HG02973 (cell line): ENCODE data around the gene UBE2D4.

Experiments used
- ATAC-seq: cut with Tn5 transposase; IDR thresholded peaks from one replicate; pipeline ENCODE4 v1.9.1; 2021; ENCODE audit warnings: moderate library complexity; ENCODE audit not compliant: unreplicated experiment

UBE2D4 gene

GRCh38 chr7:43906331-43907010, 19.8 kb upstream of the UBE2D4 start, which contains the start of gene URGCP:
URGCP (minus strand) TSS chr7:43906596; CDS start chr7:43906575, 21 bp downstream.
- peak; percentile 72 for ATAC-seq

- ATAC-seq, result no peak
Observed at GRCh38 chr7:43914795-43915194, 11.4 kb upstream of the UBE2D4 start.

- ATAC-seq, result no peak
Observed at GRCh38 chr7:43915907-43916306, 10.3 kb upstream of the UBE2D4 start.

DNA sequence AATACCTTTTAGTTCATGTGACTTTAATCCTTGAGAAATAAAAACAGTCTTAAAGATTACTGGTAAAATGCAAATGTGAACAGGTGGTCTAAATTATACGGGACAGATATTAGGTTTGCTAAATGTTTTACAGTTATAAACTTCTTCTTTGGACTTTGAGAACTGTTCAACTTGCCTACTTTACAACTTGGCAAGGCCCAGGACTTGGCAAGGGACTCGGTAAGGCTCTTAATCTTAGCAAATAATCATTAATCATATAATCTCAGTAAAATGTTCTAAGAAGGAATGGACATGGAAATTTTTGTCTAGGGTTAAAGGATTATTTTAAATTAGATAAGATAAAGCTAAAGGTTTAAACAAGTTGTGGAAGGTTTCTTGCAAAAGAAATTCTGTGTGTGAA, 4.8 kb upstream of the UBE2D4 start:
- no peak for ATAC-seq

DNA sequence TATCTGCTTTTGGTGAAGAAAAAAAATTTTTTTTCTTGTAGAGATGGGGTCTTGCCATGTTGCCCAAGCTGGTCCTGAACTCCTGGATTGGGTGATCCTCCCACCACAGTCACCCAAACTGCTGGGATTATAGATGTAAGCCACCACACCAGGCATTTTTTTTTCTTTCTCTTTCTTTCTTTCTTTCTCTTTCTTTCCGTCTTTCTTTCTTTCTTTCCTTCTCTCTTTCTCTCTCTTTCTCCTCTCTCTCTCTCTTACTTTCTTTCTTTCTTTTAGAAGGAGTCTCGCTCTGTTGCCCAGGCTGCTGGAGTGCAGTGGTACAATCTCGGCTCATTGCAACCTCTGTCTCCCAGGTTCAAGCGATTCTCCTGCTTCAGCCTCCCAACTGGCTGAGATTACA, 3.5 kb upstream of the UBE2D4 start:
- ATAC-seq, result no peak

GRCh38 chr7:43926798-43927123, 525 bp downstream of the UBE2D4 start:
- no peak for ATAC-seq

- ATAC-seq, result no peak
Observed at GRCh38 chr7:43927810-43928209, 1.6 kb downstream of the UBE2D4 start.

GRCh38 chr7:43929529-43930457, 3.6 kb downstream of the UBE2D4 start:
- no peak for ATAC-seq

DNA sequence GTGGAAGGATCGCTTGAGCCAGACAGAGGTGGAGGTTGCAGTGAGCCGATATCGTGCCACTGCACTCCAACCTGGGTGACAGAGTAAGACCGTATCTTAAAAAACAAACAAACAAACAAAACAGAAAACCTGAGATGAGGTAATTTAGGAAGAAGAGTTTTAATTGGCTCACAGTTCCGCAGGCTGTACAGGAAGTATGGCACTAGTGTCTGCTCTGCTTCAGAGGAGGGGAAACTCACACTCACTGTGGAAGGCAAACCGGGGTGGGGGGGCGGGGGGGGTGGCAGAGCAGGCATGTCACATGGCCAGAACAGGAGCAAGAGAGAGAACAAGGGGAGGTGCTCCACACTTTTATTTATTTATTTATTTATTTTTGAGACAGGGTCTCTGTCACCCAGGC, 5.1 kb downstream of the UBE2D4 start:
- ATAC-seq, result no peak

DNA sequence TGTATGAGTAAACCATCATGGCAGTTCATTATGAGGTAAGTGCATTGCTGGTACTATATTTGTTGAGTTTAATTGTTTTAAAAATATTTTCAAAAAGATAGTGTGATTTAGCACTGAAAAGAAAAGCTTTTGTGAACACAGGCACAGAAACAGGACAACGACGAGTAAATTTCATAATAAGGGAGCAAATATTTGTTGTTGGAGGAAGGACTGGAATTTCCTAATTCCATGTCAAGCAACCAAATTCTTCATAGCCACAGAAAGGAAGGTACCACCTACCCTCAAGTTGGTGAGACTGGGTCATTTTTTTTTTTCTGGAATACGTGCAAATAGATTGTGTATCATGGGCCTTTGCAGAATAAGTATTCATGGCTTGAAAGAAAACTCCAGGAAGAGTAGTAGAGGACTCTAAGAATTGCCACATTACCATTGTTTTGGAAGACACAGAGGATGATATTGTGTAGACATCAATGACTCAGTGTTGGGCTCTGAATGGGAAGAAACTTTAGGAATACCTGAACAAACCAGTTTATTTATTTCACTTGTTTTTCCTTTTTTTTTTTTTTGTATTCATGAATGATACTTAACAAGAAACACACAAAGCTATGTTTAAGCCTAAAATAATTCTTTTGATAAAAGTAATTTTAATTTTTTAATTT, 7.8 kb downstream of the UBE2D4 start:
- no peak for ATAC-seq

- no peak for ATAC-seq
Observed at GRCh38 chr7:43937444-43937843, 11.2 kb downstream of the UBE2D4 start.

DNA sequence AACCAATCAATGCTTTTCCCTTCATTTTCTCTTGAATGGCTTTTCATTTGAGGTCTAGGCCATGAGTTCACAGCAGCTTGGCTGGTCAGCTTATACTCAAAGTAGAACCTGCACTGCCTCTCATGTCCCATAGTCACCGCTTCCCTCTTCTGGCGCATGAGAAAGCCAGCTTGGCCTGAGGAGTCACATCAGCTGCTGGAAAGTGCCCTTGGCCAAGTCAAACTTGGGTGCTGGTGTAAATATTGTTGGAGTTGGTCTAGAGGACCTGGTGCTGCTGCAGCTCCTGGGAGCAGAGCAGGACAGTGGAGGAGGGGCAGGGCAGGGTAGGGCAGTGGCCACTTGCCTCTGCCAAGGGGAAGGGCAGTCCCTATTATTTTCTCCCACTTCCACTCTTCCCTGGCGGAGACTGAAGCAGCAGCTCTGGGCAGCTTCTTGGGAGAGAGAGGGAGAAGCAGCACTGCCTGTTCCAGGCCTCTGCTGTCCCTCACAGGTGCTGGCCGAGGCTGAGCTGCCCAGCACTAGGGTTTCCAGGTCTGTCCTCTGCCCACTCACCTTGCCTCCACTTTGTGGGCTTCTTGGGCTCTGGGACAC, 12.8 kb downstream of the UBE2D4 start:
- ATAC-seq, result no peak

GRCh38 chr7:43942250-43942649, 16.0 kb downstream of the UBE2D4 start:
- no peak for ATAC-seq

GRCh38 chr7:43942997-43943396, 16.8 kb downstream of the UBE2D4 start:
- ATAC-seq, result no peak

- no peak for ATAC-seq
Observed at GRCh38 chr7:43943417-43944187, 17.4 kb downstream of the UBE2D4 start.

GRCh38 chr7:43944286-43944685, 18.1 kb downstream of the UBE2D4 start:
- no peak for ATAC-seq

DNA sequence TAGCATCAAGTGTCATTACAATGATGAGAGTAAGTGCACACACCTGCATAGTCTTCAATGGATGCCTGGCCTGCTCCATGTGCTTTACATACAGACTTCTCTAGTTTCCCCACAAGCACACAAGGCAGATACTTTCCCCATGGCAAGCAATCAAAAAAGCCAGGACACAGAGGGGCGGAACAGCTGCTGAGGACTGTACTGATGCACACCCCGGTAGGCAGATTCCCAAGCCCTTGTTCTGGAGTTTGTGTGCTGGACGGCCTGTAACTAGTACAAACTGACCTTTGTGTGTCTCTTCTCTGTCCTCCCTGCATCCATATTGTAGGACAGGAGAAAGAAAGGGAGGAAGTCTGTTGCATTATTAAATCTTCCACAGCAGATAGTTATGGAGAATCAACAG, 25.8 kb downstream of the UBE2D4 start:
- no peak for ATAC-seq

- no peak for ATAC-seq
Observed at GRCh38 chr7:43953071-43953470, 26.8 kb downstream of the UBE2D4 start.

GRCh38 chr7:43954524-43955228, 28.4 kb downstream of the UBE2D4 start:
- ATAC-seq, result no peak

GRCh38 chr7:43956027-43956426, 29.8 kb downstream of the UBE2D4 start:
- no peak for ATAC-seq
